Sigmoid colon (tissue), 4 donors: ENCODE data around the gene RNASEH2B.

Experiments used
- EP300 ChIP-seq, 4 donors: sonication (generic); formaldehyde crosslinking; IDR thresholded peaks; one replicate each; pipeline ENCODE4 v1.6.1; 2017; ENCODE audit warnings: antibody characterized with exemption in 4 of 4
- POLR2A ChIP-seq, 2 donors: fragments of 450-650 bp; IDR thresholded peaks; one replicate each; pipeline ENCODE4 v1.6.1; 2016; ENCODE audit warnings: antibody characterized with exemption in 2 of 2, mild to moderate bottlenecking in 2 of 2, moderate library complexity in 2 of 2
- TF ChIP-seq, protein P1 (sequence below), 4 experiments: fragments of 450-650 bp in 3 of 4; fragments of 200-600 bp in 1 of 4; IDR thresholded peaks; one replicate each; pipeline ENCODE4 v1.5.1; 2016 to 2019; ENCODE audit warnings: antibody characterized with exemption in 4 of 4, mild to moderate bottlenecking in 3 of 4, moderate library complexity in 2 of 4

DNA sequence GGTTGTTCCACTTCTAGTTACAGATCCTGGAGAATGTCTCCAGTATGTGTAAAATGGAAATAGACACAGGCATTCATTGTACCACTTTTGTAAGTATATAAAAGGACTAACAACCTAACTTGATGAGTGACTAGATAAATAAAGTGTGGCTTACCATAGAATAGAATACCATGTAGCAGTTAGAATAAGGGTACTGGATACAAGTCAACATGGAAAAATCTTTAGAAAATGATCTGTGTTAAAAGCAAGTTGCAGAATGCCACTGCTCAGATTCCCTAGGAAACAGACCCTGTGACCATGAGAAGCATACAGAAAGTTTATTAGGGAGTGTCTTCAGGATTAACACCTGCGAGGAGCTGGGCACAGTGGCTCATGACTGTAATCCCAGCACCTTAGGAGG is 25.9 kb upstream of the RNASEH2B start:
- TF ChIP-seq, protein P1, sequence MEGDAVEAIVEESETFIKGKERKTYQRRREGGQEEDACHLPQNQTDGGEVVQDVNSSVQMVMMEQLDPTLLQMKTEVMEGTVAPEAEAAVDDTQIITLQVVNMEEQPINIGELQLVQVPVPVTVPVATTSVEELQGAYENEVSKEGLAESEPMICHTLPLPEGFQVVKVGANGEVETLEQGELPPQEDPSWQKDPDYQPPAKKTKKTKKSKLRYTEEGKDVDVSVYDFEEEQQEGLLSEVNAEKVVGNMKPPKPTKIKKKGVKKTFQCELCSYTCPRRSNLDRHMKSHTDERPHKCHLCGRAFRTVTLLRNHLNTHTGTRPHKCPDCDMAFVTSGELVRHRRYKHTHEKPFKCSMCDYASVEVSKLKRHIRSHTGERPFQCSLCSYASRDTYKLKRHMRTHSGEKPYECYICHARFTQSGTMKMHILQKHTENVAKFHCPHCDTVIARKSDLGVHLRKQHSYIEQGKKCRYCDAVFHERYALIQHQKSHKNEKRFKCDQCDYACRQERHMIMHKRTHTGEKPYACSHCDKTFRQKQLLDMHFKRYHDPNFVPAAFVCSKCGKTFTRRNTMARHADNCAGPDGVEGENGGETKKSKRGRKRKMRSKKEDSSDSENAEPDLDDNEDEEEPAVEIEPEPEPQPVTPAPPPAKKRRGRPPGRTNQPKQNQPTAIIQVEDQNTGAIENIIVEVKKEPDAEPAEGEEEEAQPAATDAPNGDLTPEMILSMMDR (IDR thresholded peaks at IDR 0.05), result no peak
- no peak for TF ChIP-seq POLR2A (IDR thresholded peaks at IDR 0.05)
- TF ChIP-seq EP300 (IDR thresholded peaks at IDR 0.05), result no peak
